ENCODE results near the gene TOMM22. TPM values are rescaled to one million over a fixed set of nuclear protein-coding genes. Genes with fewer than 3 reads are reported as not detected.
"Not testable (repeated sequence)": the region's sequence is repeated elsewhere in the genome, so short reads cannot be mapped to it uniquely, and the experiment has no call there.

The TOMM22 gene
- total and polyA plus RNA-seq, 7 donors: 37.7 to 65.2 (median 50.2) TPM

DNA sequence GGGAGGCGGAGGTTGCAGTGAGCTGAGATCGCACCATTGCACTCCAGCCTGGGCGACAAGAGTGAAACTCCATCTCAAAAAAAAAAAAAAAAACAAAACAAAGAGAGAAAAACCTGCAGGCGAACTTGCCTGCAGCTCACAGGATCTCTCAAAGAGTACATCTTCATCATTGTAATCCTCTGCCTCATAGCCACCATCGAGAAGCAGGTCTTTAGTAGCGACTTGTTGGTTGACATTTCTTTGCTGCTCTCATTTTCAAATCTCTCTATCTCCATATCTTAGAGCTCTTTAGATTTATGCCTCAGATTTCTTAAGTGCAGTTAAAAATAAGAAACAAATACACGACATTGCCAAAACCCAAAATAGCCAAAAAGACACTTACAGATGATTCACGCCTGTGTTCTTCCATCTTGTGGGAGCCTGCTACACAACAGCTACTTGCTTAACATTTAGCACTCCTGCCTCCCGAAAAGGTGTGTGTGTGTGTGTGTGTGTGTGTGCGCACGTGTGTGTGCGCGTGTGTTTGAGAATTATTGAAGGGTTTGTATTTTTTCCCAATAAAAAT is 40.2 kb upstream of the TOMM22 start:
- H3K27ac ChIP-seq: no peak overlapping the region
- 95 to 97% methylated on average over 13 of the region's 13 CpGs for WGBS, 2 donors
- no peak overlapping the region for H3K4me3 ChIP-seq
- H3K4me1 ChIP-seq: no peaks in the 10 kb centered on the region
- H3K36me3 ChIP-seq: peaks cover 0 to 5% (median 0%) of the 10 kb centered on the region in 4 donors
- no peaks in the 10 kb centered on the region for H3K27me3 ChIP-seq
- no peak for TF ChIP-seq POLR2A (IDR thresholded peaks at IDR 0.05)
- TF ChIP-seq, protein P1, sequence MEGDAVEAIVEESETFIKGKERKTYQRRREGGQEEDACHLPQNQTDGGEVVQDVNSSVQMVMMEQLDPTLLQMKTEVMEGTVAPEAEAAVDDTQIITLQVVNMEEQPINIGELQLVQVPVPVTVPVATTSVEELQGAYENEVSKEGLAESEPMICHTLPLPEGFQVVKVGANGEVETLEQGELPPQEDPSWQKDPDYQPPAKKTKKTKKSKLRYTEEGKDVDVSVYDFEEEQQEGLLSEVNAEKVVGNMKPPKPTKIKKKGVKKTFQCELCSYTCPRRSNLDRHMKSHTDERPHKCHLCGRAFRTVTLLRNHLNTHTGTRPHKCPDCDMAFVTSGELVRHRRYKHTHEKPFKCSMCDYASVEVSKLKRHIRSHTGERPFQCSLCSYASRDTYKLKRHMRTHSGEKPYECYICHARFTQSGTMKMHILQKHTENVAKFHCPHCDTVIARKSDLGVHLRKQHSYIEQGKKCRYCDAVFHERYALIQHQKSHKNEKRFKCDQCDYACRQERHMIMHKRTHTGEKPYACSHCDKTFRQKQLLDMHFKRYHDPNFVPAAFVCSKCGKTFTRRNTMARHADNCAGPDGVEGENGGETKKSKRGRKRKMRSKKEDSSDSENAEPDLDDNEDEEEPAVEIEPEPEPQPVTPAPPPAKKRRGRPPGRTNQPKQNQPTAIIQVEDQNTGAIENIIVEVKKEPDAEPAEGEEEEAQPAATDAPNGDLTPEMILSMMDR (IDR thresholded peaks at IDR 0.05): no peak
- no peak for TF ChIP-seq POLR2AphosphoS5 (IDR thresholded peaks at IDR 0.05)
- no peak for TF ChIP-seq EP300 (IDR thresholded peaks at IDR 0.05)
- intact Hi-C loops (cut with DNase I): no loop called here
- no peaks in the 10 kb centered on the region for H3K9me3 ChIP-seq
- no peak for DNase-seq

- H3K27me3 ChIP-seq; DNase-seq; H3K4me3 ChIP-seq; intact Hi-C loops (cut with DNase I); H3K4me1 ChIP-seq; H3K27ac ChIP-seq; H3K36me3 ChIP-seq; H3K9me3 ChIP-seq: not testable (repeated sequence)
- WGBS, 2 donors: 94% methylated on average over 5 of the region's 5 CpGs
Observed at GRCh38 chr22:38644245-38644644, 37.5 kb upstream of the TOMM22 start.

DNA sequence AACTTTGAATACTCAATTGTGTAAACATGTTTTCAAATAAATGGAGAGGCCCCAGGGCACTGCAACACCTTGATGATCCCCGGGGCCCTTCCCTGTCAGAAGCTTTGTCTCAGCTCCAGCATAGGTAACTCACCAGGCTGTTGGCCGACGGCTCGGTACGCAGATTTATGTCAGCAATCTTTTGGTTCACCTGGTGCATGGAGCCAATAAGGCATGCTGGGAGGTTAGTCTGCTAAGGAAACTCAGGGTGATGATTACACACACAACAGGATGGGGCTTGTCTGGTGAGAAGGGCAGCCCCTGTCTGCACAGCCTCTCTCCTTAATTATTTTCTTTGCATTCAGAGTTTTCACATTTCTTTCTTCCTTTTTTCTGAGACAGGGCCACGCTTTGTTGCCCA is 36.3 kb upstream of the TOMM22 start:
- Histone ChIP-seq H3K4me1 (no peaks in the 10 kb centered on the region), H3K27me3 (no peaks in the 10 kb centered on the region), H3K4me3 (no peak overlapping the region), H3K27ac (no peak overlapping the region), H3K9me3 (no peaks in the 10 kb centered on the region), H3K36me3 (no peaks in the 10 kb centered on the region)
- intact Hi-C loops (cut with DNase I): no loop called here
- no peak for DNase-seq
- TF ChIP-seq POLR2AphosphoS5 (IDR thresholded peaks at IDR 0.05): no peak
- no peak for TF ChIP-seq EP300 (IDR thresholded peaks at IDR 0.05)
- no peak for TF ChIP-seq POLR2A (IDR thresholded peaks at IDR 0.05)
- TF ChIP-seq, protein P1 (IDR thresholded peaks at IDR 0.05): no peak
- WGBS, 2 donors: 94 to 95% methylated on average over 6 of the region's 6 CpGs

DNA sequence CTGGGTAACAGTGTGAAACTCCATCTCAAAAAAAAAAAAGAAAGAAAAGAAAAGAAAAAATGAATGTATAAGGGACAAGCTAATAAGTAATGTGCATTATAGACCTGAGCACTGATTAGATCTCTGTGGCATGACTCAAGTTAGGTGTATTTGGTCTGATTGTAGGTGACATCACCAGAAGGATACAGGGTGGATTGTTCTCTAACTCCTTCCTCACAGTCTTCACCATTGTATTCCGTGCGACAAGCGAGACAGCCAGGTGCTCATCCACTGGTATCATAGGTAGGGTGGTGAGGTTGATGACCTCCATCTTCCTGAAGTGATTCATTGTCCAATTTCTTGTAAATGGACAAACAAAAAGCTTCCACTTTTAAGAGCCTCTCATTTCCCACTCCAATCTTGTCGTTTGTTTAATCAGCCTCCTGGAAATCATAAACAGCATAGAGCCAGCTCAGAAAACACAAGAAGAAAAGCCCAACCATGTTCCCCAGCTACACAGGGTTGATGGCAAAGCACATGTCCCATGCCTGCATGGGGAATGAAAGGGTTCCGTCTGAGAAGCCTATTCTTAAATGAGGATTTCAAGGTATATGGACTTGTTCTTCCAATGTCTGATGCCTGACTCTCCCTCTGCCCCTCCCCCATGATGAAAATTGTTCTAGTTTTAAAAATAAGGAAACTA is 31.8 kb upstream of the TOMM22 start:
- no peak overlapping the region for H3K27ac ChIP-seq
- H3K4me3 ChIP-seq: no peak overlapping the region
- intact Hi-C loops (cut with DNase I): no loop called here
- no peaks in the 10 kb centered on the region for H3K27me3 ChIP-seq
- no peak for DNase-seq
- no peaks in the 10 kb centered on the region for H3K4me1 ChIP-seq
- 64 to 66% methylated on average over 5 of the region's 5 CpGs for WGBS, 2 donors
- TF ChIP-seq POLR2A (IDR thresholded peaks at IDR 0.05) (no peak), EP300 (IDR thresholded peaks at IDR 0.05) (no peak), POLR2AphosphoS5 (IDR thresholded peaks at IDR 0.05) (no peak)
- TF ChIP-seq, protein P1 (IDR thresholded peaks at IDR 0.05): no peak
- H3K9me3 ChIP-seq: no peaks in the 10 kb centered on the region
- H3K36me3 ChIP-seq: no peaks in the 10 kb centered on the region

DNA sequence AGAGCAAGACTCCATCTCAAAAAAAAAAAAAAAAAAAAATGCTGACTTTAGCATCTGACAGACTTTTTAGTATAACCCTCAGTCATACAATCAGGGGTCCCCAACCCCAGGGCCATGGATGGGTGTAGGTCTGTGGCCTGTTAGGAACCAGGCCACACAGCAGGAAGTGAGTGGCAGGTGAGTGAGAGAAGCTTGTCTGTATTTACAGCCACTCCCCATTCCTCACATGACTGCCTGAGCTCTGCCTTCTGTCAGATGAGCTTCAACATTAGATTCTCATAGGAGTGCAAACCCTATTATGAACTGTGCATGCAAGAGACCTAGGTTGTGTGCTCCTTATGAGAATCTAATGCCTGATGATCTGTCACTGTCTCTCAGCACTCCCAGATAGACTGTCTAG is 28.9 kb upstream of the TOMM22 start:
- Histone ChIP-seq H3K4me3 (no peak overlapping the region), H3K4me1 (peaks cover 0 to 17% (median 16%) of the 10 kb centered on the region in 4 donors), H3K27ac (no peak overlapping the region), H3K36me3 (no peaks in the 10 kb centered on the region), H3K27me3 (no peaks in the 10 kb centered on the region), H3K9me3 (no peaks in the 10 kb centered on the region)
- TF ChIP-seq, protein P1 (IDR thresholded peaks at IDR 0.05): no peak
- no peak for TF ChIP-seq POLR2AphosphoS5 (IDR thresholded peaks at IDR 0.05)
- TF ChIP-seq EP300 (IDR thresholded peaks at IDR 0.05): no peak
- no peak for TF ChIP-seq POLR2A (IDR thresholded peaks at IDR 0.05)
- DNase-seq: no peak
- intact Hi-C loops (cut with DNase I): no loop called here

All from sigmoid colon (tissue), 7 donors.